ENCODE results near the gene GABRD. TPM values are rescaled to one million over a fixed set of nuclear protein-coding genes. Genes with fewer than 3 reads are reported as not detected.

The GABRD gene
- polyA plus RNA-seq, 1 donor = 1.1 TPM

GRCh38 chr1:2039251-2039650, 20.1 kb downstream of the GABRD start:
- DNase-seq = no peak

DNA sequence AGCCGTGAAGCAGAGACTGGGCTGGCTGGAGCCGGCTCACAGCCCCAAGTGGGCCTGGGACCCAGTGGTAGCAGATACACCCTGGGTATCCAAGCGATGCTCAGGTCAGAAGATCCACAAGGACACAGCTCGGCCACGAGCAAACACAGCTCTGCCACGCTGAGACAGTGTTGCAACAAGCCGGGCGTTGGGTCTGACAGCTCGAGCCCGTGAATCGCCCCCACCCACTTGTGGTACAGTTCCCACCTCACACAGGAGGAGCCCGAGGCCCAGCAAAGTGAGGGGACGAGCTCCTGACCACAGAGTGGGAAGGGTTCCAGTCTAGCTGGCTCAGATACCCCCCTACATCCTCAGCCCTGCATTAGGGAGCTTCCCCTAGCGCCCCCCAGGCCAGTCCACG, 22.2 kb downstream of the GABRD start:
- no peak for DNase-seq

- no peak for DNase-seq
These were observed 22.7 kb downstream of the GABRD start for GRCh38 chr1:2041887-2042286.

- no peak for DNase-seq
These were observed 24.0 kb downstream of the GABRD start for GRCh38 chr1:2042830-2043773.

DNA sequence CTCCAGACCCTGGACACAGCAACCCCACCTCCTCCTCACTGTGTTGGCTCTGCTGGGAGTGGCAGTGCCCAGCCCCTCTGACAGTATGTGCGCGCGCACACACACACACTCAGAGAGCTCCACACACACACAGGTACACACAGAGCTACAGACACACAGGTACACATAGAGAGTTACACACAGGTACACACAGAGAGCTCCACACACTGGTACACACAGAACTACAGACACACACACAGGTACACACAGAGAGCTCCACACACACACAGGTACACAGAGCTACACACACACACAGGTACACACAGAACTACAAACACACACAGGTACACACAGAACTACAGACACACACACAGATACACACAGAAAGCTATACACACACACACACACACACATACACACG, 24.7 kb downstream of the GABRD start:
- no peak for DNase-seq

DNA sequence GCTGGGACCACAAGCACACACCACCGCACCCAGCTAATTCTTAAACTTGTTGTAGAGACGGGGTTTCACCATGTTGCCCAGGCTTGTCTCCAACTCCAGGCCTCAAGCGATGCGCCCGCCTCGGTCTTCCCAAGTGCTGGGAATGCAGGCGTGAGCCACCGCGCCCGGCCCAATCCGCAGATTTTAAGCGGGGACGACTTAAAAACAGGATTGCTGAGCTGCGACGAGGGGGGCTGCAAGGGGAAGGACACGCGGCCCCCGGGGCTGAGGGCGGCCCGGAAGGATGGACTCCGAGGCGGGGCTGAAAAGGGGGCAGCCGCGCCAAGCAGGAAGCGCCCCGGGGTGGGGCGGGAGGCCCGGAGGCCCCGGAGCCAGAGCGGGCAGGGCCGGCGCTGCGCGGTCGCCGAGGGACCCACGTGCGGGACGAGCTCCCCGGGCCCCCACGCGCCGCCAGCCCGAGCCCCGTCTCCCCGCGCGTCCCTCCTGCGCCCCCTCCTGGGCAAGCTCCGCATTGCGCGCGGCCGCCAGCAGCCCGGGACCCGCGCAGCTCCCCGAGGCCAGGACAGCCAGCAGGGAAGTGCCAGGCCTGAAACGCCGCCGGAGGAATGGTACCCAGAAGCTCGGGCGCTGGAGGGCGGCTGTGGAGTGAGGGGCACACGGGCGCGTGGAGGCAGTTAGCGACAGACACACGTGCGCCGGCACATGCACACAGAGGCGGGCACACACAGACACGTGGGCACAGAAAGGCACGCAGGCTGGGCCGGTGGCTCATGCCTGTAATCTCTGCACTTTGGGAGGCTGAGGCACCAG, 25.6 kb downstream of the GABRD start:
- DNase-seq = peak; percentile 78

DNA sequence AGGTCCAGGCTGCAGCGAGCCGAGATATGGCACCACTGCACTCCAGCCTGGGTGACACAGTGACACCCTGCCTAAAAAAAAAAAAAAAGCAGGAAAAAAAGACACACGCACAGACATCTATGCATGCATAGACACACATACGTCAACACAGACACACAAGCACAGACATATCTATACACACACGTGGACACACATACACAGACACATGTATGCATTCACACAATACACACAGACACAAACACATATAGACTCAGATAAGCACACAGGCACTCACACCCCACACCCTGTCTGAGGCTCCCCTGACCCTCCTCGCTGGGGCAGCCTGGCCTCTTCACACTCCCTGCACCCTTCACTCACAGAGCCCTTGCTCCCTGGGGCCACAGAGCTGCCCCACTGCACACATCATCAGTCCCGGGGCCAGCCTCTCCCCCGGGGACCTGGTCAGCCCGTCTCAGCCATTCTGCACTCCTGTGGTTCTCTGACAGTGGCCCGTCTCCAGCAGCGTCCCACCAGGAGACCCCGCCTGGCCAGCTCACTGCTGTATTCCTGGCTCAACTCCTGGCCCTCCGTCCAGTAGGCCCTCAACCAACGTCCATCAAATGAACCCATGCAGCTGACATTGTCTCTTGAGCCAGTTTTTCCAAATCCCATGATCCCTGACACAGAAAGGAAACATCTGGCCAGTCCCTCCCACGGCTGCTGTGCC, 26.5 kb downstream of the GABRD start:
- peak; percentile 31 for DNase-seq

GRCh38 chr1:2046174-2046917, 27.2 kb downstream of the GABRD start:
- DNase-seq = no peak

- no peak for DNase-seq
These were observed 28.0 kb downstream of the GABRD start for GRCh38 chr1:2046953-2047748.

GRCh38 chr1:2047749-2048729, 28.9 kb downstream of the GABRD start:
- DNase-seq = no peak

GRCh38 chr1:2049225-2049717, 30.1 kb downstream of the GABRD start:
- DNase-seq = no peak

GRCh38 chr1:2049718-2050431, 30.7 kb downstream of the GABRD start, which contains the start of gene PRKCZ:
TSS of gene PRKCZ (plus strand) at chr1:2050411. CDS start at chr1:2050631, 220 bp downstream.
- no peak for DNase-seq

DNA sequence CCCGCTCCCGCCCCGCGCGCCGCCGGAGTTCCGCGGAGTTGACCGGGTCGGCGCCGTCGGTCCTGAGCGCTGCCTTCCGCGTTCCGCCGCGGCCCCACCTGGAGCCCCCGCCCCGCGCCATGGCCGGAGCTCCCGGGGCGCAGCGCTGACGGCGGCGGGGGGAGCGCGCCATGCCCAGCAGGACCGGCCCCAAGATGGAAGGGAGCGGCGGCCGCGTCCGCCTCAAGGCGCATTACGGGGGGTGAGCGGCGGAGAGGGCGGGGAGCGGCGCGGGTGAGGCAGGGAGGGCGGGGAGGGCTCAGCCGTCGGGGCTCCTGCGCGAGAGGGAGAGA, 31.3 kb downstream of the GABRD start:
- no peak for DNase-seq

GRCh38 chr1:2050793-2051682, 31.9 kb downstream of the GABRD start:
- DNase-seq = no peak

DNA sequence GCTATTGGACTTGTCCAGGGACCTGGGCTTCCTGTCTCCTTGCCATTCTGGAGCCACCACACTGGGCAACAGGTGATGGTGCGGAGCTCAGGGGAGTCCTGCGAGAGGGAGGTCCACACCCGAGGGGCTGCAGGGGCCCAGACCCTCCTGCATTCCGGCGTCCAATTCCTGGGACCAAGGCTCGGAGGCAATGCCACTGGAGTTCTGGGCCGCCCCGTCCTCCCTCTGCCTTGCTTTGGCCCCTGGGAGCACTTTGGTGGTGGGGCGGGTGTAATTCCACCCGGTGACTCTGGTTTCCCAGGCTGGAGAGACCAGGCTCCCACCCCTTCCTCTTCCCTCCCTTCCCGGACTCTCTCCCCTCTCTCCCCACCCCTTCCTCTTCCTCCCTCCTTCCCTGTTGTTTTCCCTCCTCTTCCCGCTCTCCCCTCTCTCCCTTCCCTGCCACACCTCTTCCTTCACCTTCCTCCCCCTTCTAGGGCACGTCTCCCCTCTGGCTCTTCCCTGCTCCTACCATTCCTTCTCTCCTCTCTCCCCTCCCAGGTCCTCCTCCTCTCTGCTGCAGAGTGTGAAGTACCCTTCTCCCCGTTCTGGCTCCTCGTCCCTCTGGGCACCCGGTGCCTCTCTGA, 33.0 kb downstream of the GABRD start:
- no peak for DNase-seq

DNA sequence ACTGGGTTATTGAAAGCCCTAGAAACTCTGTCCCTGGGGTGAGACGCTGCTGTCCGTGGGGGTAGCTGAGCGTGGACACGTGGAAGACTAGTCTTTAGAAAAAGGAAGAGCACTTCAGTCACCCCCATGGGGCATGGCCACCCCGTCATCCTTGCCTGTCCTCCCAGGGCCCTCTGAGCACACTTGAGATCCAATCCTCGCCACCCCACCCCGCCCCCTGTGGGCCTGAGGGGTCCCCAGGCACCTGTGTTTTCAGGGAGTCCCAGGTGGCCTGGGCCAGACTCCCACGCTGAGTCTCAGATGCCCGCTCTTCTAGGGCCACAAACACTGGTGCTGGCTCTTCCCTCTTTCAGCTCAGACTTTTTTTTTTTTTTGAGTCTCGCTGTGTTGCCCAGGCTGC, 33.6 kb downstream of the GABRD start:
- DNase-seq = no peak

- DNase-seq = no peak
These were observed 34.1 kb downstream of the GABRD start for GRCh38 chr1:2053217-2053616.
